Measurements from ENCODE around the gene KCNH1. TPM values are rescaled to one million over a fixed set of nuclear protein-coding genes. Genes with fewer than 3 reads are reported as not detected.
"Not testable (repeated sequence)": the region's sequence is repeated elsewhere in the genome, so short reads cannot be mapped to it uniquely, and the experiment has no call there.

The KCNH1 gene
- total RNA-seq, 1 donor from 2014 or later = 2.4 TPM

- Mint-ChIP-seq H3K9me3 (no peaks in the 10 kb centered on the region), H3K27me3 (peaks cover 4% of the 10 kb centered on the region), H3K36me3 (no peaks in the 10 kb centered on the region), H3K4me1 (ENCODE audit: unreplicated experiment) (peaks cover 5% of the 10 kb centered on the region), H3K4me3 (no peak overlapping the region), H3K27ac (no peak overlapping the region)
- no peak for DNase-seq (ENCODE audit: extremely low spot score, unreplicated experiment)
- no peak for TF ChIP-seq CTCF (conservative IDR thresholded peaks at IDR 0.05)
Observed at GRCh38 chr1:210662291-210663050, 471.5 kb downstream of the KCNH1 start.

GRCh38 chr1:210661520-210661919 is 472.4 kb downstream of the KCNH1 start:
- not testable (repeated sequence) for H3K9me3 Mint-ChIP-seq

GRCh38 chr1:210657806-210658205 is 476.1 kb downstream of the KCNH1 start:
- DNase-seq (ENCODE audit: extremely low spot score, unreplicated experiment) = no peak
- H3K4me3 Mint-ChIP-seq = no peak overlapping the region
- no peak overlapping the region for H3K27ac Mint-ChIP-seq
- H3K4me1 Mint-ChIP-seq (ENCODE audit: unreplicated experiment) = peaks cover 3% of the 10 kb centered on the region
- H3K36me3 Mint-ChIP-seq = no peaks in the 10 kb centered on the region
- H3K9me3 Mint-ChIP-seq = peaks cover 6% of the 10 kb centered on the region
- no peak for TF ChIP-seq CTCF (conservative IDR thresholded peaks at IDR 0.05)
- peaks cover 4% of the 10 kb centered on the region for H3K27me3 Mint-ChIP-seq

More at GRCh38 chr1:210661520-210661919, 472.4 kb downstream of the KCNH1 start:
- not testable (repeated sequence) for DNase-seq (ENCODE audit: extremely low spot score, unreplicated experiment); H3K27ac Mint-ChIP-seq; H3K27me3 Mint-ChIP-seq; H3K36me3 Mint-ChIP-seq; H3K4me1 Mint-ChIP-seq (ENCODE audit: unreplicated experiment); H3K4me3 Mint-ChIP-seq

- no peak for DNase-seq (ENCODE audit: extremely low spot score, unreplicated experiment)
- no peaks in the 10 kb centered on the region for H3K36me3 Mint-ChIP-seq
- no peak overlapping the region for H3K4me3 Mint-ChIP-seq
- H3K27ac Mint-ChIP-seq = no peak overlapping the region
- H3K9me3 Mint-ChIP-seq = peaks cover 6% of the 10 kb centered on the region
- TF ChIP-seq CTCF (conservative IDR thresholded peaks at IDR 0.05) = no peak
- no peaks in the 10 kb centered on the region for H3K4me1 Mint-ChIP-seq (ENCODE audit: unreplicated experiment)
- peaks cover 4% of the 10 kb centered on the region for H3K27me3 Mint-ChIP-seq
Observed at GRCh38 chr1:210655511-210655910, 478.4 kb downstream of the KCNH1 start.

GRCh38 chr1:210654176-210654981 is 479.6 kb downstream of the KCNH1 start:
- H3K36me3 Mint-ChIP-seq = no peaks in the 10 kb centered on the region
- no peaks in the 10 kb centered on the region for H3K27me3 Mint-ChIP-seq
- peaks cover 6% of the 10 kb centered on the region for H3K9me3 Mint-ChIP-seq
- H3K4me1 Mint-ChIP-seq (ENCODE audit: unreplicated experiment) = no peaks in the 10 kb centered on the region
- TF ChIP-seq CTCF (conservative IDR thresholded peaks at IDR 0.05) = no peak
- no peak overlapping the region for H3K27ac Mint-ChIP-seq
- no peak overlapping the region for H3K4me3 Mint-ChIP-seq
- DNase-seq (ENCODE audit: extremely low spot score, unreplicated experiment) = no peak

GRCh38 chr1:210653771-210654170 is 480.2 kb downstream of the KCNH1 start:
- Mint-ChIP-seq H3K4me1 (ENCODE audit: unreplicated experiment) (no peaks in the 10 kb centered on the region), H3K9me3 (peaks cover 6% of the 10 kb centered on the region), H3K27me3 (no peaks in the 10 kb centered on the region), H3K27ac (no peak overlapping the region), H3K4me3 (no peak overlapping the region), H3K36me3 (no peaks in the 10 kb centered on the region)
- DNase-seq (ENCODE audit: extremely low spot score, unreplicated experiment) = no peak
- no peak for TF ChIP-seq CTCF (conservative IDR thresholded peaks at IDR 0.05)

Data from type B pancreatic cell (in vitro differentiated cells).